HG02571 (cell line): ENCODE measurements around the gene LHX6.

ENCODE experiments used
- ATAC-seq: cut with Tn5 transposase; IDR thresholded peaks from one replicate; pipeline ENCODE4 v1.9.1; 2021; ENCODE audit warnings: mild to moderate bottlenecking, moderate library complexity; ENCODE audit not compliant: unreplicated experiment

The LHX6 gene

DNA sequence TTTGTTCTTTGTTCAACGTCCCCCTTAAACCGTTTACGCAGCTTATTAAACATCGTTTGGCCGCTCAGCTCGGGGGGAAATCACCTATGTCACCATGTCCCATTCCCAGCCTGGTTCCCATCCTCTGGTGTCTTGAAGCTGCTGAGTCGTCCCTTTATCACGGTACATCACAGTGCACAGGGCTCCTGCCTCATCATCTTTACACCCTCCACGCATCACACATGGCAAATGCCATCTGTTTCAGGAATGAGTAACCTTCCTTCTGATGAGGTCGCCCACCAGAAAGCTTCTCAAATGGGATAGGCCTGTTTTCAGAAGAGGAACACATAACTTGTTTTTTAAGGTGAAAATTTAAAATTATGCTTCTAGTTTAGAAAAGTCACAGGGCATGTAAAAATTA is 7.9 kb upstream of the LHX6 start:
- no peak for ATAC-seq

DNA sequence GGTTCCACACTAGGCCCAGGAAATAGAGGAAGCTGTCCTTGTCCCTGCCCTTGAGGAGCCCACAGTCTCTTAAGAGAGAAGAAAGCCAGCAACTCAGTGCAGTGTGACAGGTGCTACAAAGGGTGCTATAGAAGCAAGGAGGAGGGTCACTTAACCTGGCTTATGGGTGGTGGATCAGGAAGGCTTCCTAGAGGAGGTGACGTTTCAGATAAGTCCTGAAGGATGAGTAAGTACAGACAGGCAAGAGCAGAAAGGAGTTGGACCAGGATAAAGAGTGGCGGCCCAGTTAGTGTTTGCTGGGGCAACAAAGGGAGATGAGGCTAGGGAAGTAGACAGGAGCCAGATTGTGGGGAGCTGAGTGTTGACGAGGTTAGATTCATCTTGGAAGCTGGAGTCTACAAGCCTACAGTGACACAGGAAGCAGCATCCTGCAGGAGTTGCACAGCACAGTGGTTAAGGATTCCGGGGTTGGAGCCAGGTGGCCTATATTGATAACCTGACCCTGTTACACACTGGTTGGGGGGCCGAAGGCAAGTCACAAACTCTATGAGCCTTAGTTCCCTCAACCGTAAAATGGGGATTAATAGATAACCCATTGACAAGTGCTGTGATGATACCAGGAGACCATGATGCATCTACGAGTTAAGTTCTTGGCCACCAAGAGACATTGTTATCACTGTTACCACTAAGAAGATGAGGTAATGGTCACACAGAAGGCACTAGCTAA is 5.4 kb upstream of the LHX6 start:
- ATAC-seq = no peak

DNA sequence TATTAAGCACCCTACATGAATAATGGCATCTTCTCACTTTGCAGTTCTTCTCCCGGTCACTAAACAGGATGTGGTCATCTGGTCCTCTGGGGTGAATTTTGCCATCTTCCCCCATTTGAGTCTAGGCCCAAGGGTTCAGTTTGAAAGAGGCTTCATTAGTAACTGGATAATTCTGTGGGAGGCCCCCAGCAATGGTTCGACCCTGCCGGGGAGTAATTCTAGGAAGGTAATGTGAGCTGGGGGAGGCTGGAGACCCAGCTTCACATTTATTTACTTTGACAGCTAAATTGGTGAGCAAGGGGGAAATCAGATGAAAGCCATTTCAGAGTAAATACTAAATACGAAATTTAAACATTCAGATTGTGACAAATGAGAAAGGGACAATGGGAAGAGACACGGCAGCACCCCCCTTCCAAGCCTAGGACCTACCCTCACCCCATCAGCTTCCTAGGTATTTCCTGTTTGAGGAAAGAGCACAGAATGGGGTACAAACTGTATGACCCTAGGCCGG is 4.1 kb upstream of the LHX6 start:
- no peak for ATAC-seq

DNA sequence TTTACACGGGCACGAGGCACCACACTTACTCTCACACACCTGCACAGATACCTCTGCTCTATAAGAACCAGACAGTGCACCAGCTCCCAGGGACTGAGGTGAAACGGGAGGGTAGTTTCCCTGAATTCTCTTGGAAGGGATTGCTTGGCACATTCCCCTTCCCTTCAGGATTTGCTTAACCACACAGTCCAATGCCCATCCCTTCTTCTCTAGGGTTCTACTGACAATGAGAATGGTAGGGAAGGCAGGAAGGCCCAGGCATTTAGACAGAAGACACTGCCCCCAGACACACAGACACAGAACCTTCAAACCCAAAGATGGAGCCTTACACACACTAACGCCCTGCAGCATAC is 704 bp upstream of the LHX6 start:
- no peak for ATAC-seq

DNA sequence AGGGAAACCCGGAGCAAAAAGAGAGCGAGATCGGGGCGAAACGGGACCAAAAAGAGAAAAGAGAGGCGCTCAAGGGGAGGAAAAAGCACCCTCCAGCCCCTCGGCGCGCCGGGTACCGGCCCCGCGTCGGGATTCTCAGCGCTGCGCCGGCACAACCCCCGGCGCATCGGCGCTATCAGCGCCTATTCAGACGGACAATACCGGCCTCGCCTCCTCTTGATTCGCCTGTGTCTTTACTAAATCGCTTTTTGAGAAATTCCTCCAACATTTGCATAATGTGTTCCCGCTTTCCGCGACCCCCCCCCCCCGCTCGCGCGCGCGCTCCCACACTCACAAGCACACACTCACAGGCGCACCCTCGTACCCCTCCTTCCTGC is 578 bp downstream of the LHX6 start:
- ATAC-seq = no peak

DNA sequence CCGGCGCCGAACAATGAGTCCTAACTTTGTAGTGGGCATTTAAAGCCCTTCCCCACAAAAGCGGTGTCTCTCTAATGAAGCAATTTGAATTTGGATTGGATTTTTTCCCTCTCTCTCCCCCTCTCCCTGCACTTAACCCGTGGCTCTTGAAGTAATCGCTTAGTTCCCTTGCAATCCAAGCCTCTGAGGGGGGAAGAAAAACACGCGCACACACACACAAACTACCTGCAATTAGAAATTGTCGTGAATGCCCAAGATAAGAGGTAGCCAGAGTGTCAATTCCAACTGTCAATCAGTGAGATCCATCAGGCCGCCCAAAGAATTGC is 1.2 kb downstream of the LHX6 start:
- ATAC-seq = no peak

DNA sequence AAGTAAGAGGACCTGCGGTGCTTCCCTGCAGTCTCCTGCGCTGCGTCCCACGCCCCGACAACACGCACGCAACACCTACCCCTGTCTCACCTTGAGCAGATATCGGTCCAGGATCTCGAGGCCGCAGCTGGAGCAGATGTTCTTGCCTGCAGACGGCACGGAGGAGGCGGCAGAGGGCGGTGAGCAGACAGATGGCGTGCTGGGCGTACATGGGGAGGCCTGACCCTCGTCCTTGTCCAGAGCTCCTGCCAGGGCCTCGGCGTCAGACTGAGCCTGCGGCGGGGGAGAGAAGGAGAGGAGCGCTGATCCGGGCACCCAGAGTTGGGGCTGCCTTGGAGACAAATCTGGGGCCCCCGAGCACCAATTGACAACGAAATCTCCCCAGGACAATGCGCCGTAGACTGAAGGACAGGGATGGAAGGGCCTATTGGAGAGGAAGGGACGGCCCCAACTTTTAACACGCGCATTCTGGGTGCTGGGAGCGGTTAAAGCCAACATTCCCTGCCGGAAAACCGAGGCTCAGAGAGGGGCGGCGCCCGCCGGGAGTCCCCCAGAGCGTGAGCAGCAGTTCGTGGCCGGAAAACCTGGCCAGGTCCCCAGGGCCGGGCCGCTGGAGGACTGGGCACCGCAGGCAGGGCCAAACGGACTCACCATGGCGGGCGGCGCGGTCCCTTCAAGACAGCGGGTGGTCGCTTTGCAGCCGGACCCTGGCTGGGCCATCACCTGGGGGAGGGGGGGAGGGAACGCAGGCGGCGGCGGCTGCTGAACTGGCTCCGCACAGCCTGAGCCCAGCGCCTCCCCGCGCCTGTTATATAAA is 1.8 kb downstream of the LHX6 start:
- ATAC-seq = no peak

DNA sequence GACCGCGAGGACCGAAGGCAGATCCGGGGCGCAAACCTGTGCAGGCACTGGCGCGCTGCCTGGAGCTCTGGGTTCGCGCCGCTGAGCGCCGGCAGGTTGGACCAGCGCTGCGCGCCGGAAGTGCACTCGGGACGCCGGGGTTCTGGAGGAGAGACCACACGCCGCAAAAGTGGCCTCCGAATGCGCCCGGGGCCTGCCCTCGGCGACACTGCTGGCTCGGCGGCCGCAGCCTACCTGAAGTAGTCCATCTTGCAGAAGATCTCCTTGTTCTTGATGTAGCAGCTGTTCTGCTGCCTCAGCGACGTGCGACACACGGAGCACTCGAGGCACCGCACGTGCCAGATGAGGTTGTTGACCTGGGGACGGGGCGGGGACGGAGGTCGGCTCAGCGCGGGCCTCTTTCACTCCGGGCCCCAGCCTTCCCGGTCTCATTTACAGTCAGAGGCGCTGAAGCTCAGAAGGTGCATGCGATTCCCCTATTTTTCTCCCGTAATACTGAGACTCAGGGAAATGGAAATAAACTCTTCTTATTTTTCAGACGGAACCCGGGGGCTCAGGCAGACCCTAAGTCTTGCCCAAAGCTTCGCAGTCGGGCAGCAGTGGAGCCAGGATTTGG is 2.5 kb downstream of the LHX6 start:
- no peak for ATAC-seq

DNA sequence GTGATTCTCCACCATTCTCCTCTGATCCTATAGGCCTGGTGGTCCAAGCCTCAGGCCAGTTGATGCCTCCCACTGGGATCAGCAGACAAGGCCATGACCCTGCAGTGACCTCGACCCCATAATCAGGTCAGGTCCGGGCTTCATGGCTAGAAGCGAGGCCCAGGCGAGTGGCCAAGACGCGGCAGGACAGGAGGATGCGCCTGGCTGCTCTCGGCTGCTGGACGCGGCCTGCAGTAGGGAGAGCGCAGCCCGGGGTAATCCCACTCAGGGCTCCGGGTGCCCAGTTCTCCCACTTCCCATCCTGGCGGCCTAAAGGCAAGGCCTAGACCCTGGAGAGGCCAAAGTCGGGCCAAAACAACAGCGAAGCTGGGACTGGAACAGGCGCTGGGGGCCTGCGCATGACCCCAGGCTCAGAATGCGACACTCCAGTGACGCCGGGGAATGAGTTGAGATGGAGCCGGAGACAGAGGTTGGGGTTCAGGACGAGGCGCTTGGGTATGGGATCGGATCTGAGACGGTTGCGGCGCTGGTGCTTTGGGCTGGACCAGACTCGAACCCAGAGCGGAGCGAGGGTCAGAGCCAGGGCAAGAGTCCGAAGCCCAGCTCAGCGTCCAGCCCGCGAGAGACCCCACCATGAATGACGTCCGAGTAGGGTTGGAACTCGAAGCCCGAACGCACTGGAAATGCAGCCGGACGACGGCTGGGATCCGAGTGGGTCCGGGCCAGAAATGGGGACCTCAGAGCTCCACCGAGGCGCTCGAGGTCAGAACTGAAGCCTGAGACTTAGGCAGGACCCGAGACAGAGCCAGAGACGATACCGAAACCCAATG is 3.2 kb downstream of the LHX6 start:
- ATAC-seq = no peak

DNA sequence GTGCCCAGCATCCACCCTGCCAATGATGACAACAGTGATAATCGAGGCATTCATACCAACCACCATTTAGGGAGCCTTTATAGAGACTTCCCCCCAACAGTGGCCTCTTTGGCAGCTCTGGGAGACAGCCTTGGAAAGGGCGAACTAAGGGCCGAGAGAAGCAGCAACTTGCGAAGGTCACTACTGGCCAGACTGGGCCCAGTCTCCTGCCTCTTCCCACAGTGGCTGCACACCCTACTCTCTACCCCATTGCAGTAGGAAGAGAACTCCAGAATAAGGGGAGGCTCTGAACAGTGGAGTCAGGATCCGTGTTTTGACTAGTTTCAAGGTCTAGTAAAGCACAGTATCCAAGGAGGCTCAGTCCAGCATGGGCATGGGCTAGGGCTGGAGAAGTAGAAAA is 5.3 kb downstream of the LHX6 start:
- no peak for ATAC-seq

DNA sequence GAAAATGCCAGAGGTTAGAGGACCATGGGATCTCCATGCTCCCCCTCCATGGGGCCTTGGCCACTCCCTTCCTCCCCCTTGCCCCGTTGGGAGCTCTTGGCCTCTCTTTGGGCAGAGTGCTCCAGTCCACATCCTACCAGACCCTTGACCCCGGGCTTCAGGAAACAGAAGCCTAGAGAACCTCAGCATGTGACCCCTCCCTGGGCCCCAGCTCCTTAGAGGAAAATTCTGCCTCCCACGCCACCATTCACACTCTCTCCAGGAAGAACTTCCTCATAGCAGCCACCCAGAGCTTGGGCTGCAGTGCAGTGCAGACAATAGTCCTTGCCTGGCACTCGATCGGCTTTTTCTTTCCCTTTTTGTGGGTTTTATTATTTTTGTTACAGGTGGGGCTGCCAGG is 6.0 kb downstream of the LHX6 start:
- ATAC-seq = no peak

DNA sequence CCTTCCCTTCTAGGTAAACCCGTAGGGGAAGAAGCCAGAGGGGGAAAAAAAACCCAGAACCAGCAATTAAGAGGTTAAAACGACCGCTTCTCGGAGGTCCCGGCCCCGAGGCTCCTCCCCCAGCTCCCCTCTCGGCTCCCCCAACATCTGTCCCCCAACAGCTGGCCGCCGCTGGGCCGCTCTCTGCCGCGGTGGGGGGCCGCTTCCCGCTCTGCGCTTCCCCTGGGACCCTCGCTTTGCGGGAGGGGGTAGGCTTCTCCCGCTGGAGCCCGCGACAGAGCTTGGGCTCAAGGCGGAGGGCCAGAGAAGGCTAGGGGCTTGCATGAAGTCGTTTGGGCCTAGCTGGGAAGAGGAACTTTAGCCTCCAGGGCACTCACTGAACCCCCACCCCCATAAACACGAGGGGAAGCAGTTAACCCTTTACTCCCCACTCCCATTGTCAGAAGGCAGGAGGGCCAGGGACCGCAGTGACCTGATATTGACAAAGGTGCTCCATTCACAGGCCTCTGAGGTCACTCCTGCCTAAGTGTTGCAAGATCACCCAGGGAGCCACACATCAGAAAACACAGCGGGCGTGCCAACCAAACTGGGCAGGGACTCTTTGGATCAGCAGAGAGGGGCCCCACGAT is 7.5 kb downstream of the LHX6 start:
- ATAC-seq = no peak

DNA sequence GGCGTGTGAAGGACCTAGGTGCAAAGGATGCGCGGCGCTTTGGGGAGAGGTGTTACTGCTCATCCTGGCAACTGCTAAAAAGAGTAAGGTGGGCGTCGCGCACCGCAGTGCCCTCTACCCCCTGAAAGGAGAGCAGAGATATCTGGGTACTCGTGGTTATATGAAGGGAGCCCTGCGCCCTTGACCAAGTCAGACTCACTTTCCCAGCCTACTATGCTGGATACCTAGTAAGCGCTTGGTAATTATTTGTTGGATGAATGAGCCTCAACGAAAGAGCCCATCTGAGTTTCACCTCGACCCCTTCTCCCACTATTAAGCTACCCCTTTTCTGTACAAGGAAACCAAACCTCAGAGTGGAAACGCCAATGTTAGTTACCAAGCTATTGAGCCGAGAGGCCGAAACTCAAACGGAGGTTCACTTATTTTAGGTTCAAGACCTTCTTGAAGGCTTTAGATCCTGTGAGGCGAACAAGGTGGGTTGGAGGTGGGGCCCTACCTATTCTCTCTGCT is 8.0 kb downstream of the LHX6 start:
- ATAC-seq = no peak

DNA sequence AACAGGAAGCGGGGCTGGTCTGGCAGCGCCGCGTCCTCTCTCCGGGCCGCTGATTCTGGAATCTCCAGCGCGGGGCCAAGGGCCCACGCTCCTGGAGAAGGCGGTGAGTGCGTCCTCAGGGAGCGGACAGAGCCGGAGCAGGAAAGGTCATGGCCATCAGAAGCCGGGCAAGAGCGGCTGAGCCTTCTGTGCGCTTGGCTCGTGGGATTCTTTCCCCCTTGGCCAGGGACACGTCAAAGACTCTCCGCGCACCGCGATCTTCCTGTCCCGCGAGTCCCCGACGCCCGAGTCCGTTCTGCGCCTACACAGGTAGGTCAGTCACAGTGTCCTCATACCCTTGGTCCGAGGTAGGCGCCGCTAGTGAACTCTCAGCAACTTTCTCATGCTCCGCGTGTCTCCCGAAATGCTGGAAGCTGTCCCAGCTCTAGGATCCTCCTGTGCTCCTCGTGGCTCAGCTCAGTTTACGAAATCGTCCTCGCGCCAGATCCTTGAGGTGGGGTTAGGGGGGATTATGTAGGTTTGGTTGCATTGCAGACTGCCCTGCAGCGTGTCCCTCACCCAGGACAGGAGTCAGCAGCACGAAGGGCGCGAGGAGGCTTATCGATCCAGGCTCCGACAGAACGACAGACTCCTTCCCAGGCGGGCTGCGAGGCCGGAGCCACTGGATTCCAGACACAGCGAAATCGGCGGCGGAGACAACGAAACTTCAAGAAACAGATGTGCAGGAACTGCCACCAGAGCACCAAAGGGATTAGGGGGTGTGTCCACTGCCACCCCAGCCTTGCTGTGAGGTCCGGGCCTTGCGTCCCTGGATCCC is 8.7 kb downstream of the LHX6 start:
- ATAC-seq = no peak

DNA sequence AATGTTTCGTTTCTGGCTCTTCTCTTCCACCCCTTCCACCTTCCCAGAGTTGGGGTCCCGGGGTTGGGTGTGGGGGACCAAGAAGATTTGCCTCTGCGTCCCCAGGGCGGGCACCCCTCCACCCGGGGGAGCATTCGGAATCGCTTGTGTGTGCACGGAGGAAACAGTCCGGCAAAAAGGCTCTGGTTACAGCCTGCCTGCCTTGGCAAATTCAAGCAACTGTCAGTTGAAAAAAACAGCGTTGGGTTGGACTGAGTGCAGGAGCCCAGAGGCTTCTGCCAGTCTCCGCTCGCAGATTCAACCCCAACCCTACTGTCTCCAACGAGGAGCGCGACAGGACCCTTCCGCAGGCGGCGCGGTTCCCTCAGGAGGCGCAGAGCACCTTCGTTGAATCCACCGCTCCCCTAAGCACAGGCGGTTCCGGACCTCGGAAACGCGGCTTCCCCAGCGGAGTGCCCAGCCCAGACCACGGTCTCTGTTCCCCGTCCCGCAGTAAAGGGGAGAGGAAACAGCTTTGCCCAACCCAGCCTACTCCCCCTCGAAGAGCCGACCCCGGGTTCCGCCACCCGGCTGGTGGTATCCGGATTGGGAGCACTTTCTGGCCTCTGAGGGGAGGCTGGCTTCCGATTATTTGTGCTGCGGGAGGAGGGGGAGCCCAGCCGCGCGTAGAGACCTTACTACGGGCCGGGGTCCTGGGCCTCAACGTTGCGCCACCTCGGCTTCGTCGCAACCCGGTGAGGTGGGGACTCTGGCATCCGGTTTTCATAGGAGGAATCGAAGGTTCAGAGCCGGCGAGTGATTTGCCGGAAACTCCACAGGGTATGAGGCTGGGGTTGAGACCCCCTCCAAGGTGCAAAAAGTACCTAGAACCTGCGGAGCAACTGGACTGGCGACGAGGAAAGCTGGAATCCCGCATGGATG is 9.6 kb downstream of the LHX6 start:
- ATAC-seq = no peak

DNA sequence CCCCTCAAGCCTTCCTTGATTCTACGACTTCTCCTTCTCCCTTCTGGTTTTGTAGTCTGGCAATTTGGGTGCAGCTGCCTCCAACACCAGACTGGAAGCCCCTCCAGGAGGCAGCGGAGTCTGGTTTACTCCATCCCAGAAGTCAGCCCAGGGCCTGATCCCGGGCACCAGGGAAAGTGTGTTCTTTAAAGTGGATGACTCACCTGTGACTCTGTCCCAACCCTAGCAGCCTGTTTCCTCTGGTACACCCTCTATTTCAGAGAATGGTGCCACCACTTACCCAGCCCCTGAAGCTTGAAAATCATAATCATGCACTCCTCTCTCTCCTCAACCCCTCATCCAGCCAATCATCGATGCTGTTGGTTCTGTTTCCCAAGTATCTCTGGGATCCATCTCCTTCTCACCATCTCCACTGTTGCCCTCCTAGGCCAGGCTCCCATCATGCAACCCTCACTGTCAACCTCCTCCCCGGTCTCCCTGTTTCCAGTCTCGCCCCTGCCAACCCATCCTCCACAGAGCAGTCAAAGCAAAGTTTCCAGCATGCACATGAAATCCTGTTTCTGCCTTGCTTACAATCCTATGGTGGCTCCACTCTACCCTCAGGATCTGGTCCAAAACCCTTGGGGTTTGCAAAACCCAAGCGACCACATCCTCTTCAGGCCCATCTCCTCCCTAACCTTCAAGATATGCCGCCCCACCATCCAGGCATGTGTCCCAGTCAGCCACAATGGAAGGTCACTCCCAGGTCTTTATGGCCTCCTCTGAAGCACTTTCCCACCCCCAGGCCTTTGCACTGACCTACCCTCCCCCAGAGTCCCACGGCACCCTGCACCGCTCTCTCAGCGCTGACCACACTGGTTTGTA is 10.5 kb downstream of the LHX6 start:
- ATAC-seq = no peak

DNA sequence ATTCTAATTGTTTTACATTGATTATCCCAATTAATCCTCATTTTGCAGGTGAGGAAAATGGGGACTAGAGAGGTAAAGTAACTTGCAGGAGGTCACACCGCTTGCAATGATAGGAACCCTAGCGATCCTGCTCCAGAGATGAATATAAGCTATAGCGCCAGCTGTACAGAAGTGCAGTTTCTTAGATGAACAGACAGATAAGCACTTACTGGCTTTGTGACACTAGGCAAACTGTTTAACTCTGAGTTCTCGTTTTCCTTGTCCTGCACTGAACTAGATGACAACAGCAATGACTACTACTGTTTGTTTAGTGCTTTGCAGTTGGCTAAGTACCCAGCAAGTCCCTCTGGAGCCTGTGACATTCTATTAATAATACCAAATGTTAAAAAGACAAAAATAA is 11.1 kb downstream of the LHX6 start:
- ATAC-seq = no peak
